ENCODE data around the gene PRLR.
"Not testable (repeated sequence)": the region's sequence is repeated elsewhere in the genome, so short reads cannot be mapped to it uniquely, and the experiment has no call there.

Gene PRLR

DNA sequence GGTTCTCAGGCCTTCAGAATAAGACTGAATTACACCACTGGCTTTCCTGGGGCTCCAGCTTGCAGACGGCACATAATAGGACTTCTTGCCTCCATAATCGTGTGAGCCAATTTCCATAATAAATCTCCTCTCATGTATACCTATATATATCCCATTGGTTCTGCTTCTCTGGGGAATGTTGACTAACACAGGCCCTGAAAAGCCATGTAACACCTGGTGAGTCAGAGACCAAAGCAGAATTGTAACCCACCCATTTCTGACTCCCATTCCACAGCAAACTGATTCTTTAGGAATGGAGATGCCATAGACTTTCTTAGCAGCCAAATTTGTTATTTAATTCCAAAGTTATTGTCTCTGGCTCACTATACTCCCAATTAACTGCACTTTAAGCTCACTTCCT is 97.1 kb downstream of the PRLR start:
- in situ Hi-C loops (cut with HindIII; ENCODE audit: low sequenced_read_pairs) = no loop called here

DNA sequence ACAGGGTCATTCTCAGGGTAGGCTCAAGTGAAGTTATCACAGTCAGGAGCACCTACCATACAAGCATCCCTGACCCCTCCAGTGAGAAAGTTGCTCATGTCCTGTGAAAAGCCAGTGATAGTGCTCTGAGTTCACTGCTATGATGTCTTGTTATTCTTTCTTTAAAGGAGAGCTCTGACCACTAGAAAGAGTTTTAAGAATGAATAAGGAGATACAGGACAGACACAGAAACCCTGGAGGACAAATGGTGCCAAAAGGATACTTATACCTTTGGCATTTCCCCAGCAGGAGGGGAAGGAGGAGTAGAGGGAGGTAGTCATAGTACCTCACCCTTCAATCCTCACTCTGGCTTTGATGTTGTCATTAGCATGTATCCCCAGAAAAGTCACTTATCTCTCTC is 98.6 kb downstream of the PRLR start:
- in situ Hi-C loops (cut with HindIII; ENCODE audit: low sequenced_read_pairs) = no loop called here

DNA sequence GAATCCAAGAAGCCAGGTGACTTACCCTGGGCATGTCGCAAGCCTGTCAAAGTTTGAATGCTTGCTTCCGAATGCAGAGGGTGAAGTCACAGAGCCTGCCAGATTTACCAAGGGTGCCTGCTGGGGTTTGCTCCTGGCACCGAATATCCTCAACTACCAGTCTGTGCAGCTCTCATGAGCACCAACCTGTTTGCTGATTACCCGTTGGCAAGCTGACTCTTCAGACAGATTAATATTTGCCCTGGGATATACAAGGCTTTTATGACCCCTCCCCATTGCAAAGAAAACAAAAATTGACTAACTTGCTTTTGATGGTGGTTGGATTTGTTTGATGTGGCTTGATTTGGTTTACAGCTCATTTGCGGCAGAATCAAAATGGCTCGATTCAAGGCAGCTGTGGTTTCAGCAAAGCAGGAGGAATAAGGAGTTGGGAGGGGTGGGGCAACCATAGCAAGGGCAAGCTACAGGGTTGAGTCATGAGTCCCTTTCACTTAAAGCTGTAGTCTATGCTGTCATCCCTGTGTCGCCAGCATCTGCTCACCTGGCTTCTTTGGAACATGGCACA is 100.3 kb downstream of the PRLR start:
- in situ Hi-C loops (cut with HindIII; ENCODE audit: low sequenced_read_pairs) = no loop called here

DNA sequence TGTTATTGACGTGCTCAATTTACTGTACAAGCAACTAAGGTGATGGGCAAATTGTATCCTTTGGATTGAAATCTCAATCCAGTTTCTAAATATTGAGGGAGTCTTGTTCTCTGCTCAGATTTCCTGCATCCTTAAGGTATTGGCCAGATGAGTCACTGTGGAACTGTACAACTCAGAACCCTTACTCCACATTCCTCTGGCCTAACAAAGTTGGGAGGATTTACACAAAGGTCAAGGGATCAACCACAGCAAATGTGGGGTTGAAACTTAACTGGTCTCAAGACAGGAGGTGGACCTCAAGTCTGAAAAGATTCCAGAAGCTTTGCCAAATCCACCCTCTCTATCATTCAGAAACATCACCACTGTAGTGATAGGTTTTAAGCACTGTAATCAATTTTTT is 101.0 kb downstream of the PRLR start:
- in situ Hi-C loops (cut with HindIII; ENCODE audit: low sequenced_read_pairs) = no loop called here

GRCh38 chr5:35127006-35127405 is 103.3 kb downstream of the PRLR start:
- in situ Hi-C loops (cut with HindIII; ENCODE audit: low sequenced_read_pairs) = no loop called here

GRCh38 chr5:35125746-35126145 is 104.5 kb downstream of the PRLR start:
- in situ Hi-C loops (cut with HindIII; ENCODE audit: low sequenced_read_pairs) = no loop called here

- in situ Hi-C loops (cut with HindIII; ENCODE audit: low sequenced_read_pairs) = no loop called here
These were observed 105.4 kb downstream of the PRLR start for GRCh38 chr5:35124932-35125331.

- in situ Hi-C loops (cut with HindIII; ENCODE audit: low sequenced_read_pairs) = no loop called here
These were observed 107.5 kb downstream of the PRLR start for GRCh38 chr5:35122819-35123218.

- in situ Hi-C loops (cut with HindIII; ENCODE audit: low sequenced_read_pairs) = no loop called here
These were observed 109.6 kb downstream of the PRLR start for GRCh38 chr5:35120715-35121114.

GRCh38 chr5:35117967-35118366 is 112.3 kb downstream of the PRLR start:
- in situ Hi-C loops (cut with HindIII; ENCODE audit: low sequenced_read_pairs) = no loop called here

DNA sequence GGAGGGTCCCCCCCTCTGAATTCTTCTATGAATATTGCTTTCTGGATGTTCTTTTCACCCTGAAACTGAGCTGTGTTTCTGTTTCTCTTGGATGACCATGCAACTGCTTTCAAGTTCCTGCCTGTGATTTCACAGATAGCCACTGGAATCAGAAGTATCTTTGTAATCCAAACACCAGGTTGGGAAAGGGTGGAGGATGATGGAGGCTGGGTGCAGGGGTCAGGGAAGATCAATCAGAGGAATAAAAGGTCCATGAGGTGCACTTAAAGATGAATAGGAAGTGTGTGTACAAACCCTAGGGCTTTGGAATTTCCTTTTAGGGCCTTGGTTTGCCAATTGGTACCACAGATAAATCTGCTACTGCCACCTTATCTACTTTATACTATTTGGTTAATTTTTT is 114.4 kb downstream of the PRLR start:
- in situ Hi-C loops (cut with HindIII; ENCODE audit: low sequenced_read_pairs) = no loop called here

- in situ Hi-C loops (cut with HindIII; ENCODE audit: low sequenced_read_pairs) = no loop called here
These were observed 115.6 kb downstream of the PRLR start for GRCh38 chr5:35114698-35115097.

DNA sequence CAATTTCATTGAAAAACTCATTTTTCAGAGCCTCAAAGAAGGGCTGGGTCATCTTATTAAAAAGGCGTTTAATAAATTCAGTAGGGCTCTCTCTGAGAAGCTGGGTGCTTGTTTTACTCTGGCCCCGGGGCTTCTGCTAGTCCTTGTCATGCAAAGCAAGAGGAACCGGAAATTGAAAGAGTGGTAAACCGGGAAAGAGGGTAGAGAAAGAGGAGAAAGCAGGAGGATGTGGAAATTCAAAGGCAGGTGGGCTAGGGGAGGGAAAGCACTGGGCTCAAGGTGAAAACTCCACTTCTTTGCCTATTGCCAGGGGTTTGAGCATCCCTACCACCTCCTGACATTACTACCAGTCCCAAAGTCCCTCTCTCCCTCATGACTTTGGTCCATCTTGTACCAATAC is 118.0 kb downstream of the PRLR start:
- in situ Hi-C loops (cut with HindIII; ENCODE audit: low sequenced_read_pairs) = no loop called here

DNA sequence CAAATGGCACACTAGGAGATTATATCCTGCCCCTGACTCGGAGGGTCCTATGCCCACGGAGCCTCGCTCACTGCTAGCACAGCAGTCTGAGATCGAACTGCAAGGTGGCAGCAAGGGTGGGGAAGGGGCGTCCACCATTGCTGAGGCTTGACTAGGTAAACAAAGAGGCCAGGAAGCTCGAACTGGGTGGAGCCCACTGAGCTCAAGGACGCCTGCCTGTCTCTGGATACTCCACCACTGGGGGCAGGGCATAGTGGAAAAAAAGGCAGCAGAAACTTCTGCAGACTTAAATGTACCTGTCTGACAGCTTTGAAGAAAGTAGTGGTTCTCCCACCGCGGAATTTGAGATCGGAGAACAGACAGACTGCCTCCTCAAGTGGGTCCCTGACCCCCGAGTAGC is 125.7 kb downstream of the PRLR start:
- in situ Hi-C loops (cut with HindIII; ENCODE audit: low sequenced_read_pairs) = not testable (repeated sequence)

DNA sequence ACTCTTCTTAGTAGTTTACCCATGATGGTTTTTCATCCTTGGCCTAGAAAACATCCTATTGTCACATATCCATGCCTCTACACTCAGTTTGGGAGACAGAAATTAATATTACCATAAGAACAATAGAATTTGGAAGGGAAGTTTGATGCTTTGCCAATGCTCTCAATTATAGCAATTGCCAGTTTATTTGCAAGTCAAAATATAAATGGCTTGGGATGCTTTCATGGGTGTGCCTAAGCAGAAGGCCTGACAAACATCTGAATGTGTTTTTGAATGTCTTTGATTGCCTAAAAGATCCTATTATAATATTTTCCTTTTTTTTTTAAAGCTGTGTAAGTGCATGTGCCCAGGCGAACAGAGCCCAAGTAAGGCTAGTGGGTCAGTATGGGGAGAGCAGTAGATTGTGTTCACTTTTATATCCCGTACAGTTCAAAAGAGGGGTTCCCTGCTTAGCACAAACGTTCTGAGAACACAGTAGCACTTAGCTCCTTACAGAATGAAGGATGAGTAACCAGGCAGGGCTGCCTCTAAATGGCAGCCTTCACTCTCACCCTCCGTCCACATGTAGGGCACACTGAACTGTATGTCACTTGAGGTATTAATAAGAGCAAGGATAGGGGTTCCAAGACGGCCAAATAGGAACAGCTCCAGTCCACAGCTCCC is 126.5 kb downstream of the PRLR start:
- in situ Hi-C loops (cut with HindIII; ENCODE audit: low sequenced_read_pairs) = no loop called here

GRCh38 chr5:35101720-35102119 is 128.6 kb downstream of the PRLR start:
- in situ Hi-C loops (cut with HindIII; ENCODE audit: low sequenced_read_pairs) = not testable (repeated sequence)

DNA sequence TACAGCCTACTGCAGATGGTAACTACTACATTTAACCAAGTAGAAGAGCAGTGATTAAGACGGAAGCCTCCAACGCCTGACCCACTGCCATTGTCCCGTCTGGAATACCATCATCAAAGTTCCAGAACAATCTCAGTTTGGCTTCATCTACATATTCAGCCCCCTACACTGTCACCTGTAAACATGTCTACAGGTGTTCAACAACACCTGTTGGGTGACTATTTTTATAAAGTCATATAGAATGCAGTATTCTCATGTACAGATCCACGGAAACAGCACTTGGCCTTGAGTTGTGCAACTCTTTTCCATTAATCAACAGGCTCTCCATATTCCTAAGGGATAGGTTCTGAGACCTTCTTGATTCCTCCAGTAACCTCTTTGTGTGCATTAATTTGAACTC is 129.3 kb downstream of the PRLR start:
- in situ Hi-C loops (cut with HindIII; ENCODE audit: low sequenced_read_pairs) = no loop called here

DNA sequence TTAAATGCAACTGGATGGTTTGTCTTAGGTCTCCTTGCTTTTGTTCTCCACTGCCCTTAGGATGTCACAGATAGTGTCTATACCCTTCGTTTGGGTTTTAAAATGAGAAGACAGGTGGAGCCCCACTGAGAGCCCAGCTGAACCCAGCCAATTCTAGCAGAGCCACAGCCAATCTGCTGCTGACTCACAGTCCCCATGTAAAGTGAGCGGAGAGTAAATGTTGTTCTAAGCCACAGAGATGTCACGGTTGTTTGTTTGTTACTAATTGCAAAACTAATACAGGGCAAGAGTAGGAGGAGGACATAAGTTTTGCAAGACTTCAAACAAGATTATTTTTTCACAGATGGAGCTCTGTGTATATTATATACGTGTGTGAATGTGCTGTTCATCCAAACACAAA is 132.1 kb downstream of the PRLR start:
- in situ Hi-C loops (cut with HindIII; ENCODE audit: low sequenced_read_pairs) = no loop called here

GRCh38 chr5:35096932-35097331 is 133.4 kb downstream of the PRLR start:
- in situ Hi-C loops (cut with HindIII; ENCODE audit: low sequenced_read_pairs) = no loop called here

- in situ Hi-C loops (cut with HindIII; ENCODE audit: low sequenced_read_pairs) = no loop called here
These were observed 134.1 kb downstream of the PRLR start for GRCh38 chr5:35096216-35096615.

DNA sequence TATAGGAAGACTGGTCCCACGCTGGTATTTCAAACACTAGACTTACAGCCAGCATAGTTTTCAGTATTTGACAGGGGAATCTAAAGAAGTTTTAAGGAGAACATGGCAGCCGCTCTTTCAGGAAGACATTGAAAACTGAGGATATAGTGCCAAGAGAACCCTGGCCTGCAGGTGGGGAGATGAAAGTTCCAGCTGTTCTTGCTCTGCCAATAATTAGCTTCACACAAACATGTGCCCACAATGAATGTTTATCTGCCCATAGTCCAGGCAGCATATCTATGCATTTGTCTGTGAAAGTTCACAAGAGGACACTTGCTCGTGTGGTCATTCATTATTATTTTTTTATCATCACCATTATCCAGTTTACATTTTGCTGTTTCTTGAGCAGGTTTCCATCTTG is 134.9 kb downstream of the PRLR start:
- in situ Hi-C loops (cut with HindIII; ENCODE audit: low sequenced_read_pairs) = no loop called here

DNA sequence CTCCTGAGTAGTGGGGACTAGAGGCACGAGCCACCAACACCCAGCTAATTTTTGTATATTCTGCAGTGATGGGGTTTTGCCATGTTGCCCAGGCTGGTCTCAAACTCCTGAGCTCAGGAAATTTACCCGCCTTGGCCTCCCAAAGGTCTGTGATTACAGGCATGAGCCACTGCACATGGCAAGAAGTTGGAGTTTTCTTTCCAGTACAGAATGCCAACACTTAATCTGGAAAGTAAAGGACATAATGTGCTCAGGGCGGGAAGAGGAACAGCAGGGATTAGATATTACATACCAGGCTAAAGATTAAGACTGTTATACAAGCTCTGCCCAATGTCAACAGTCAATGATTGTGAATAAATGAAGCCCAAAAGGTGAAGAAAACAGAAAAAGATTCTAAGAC is 135.3 kb downstream of the PRLR start:
- in situ Hi-C loops (cut with HindIII; ENCODE audit: low sequenced_read_pairs) = no loop called here

GRCh38 chr5:35092703-35093102 is 137.6 kb downstream of the PRLR start:
- in situ Hi-C loops (cut with HindIII; ENCODE audit: low sequenced_read_pairs) = no loop called here
